ENCODE results near the gene PJVK. TPM values are rescaled to one million over a fixed set of nuclear protein-coding genes. Genes with fewer than 3 reads are reported as not detected.
A peak's percentile ranks its signal among the peaks of the same experiment; 100 is the strongest.

Gene PJVK
- total and polyA plus RNA-seq, 2 of the 13 experiments (the other 11 are each of a cell fraction or from before 2014, with no cell fraction given): 1.2 to 2.6 TPM

GRCh38 chr2:178480227-178481181 lies 29.3 kb downstream of the PJVK start, which contains the start of gene PLEKHA3 (continued):
- TF ChIP-seq, protein P1, sequence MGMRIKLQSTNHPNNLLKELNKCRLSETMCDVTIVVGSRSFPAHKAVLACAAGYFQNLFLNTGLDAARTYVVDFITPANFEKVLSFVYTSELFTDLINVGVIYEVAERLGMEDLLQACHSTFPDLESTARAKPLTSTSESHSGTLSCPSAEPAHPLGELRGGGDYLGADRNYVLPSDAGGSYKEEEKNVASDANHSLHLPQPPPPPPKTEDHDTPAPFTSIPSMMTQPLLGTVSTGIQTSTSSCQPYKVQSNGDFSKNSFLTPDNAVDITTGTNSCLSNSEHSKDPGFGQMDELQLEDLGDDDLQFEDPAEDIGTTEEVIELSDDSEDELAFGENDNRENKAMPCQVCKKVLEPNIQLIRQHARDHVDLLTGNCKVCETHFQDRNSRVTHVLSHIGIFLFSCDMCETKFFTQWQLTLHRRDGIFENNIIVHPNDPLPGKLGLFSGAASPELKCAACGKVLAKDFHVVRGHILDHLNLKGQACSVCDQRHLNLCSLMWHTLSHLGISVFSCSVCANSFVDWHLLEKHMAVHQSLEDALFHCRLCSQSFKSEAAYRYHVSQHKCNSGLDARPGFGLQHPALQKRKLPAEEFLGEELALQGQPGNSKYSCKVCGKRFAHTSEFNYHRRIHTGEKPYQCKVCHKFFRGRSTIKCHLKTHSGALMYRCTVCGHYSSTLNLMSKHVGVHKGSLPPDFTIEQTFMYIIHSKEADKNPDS (CRISPR knock-in tag; IDR thresholded peaks at IDR 0.05): no peak
- no peak for TF ChIP-seq NFE2L2 (IDR thresholded peaks at IDR 0.05; ENCODE audit: low read length)
- no peak for TF ChIP-seq KDM6A (CRISPR knock-in tag; IDR thresholded peaks at IDR 0.05; ENCODE audit: low read depth)
- TF ChIP-seq ZNF350 (CRISPR knock-in tag; IDR thresholded peaks at IDR 0.05; ENCODE audit: borderline replicate concordance, low read depth): 0 out of 2 replicates have a peak, but pooled peaks have one; percentile 29
- peak; percentile 30; the same call in 1 of the 2 replicates for TF ChIP-seq ZNF724P (CRISPR knock-in tag; IDR thresholded peaks at IDR 0.05; ENCODE audit: borderline replicate concordance)
- TF ChIP-seq SRSF9 (IDR thresholded peaks at IDR 0.05; ENCODE audit: borderline replicate concordance, insufficient read depth, low read depth, low read length, poor library complexity, severe bottlenecking): no peak
- no peak for TF ChIP-seq ZNF33B (CRISPR knock-in tag; IDR thresholded peaks at IDR 0.05)
- TF ChIP-seq ZNF530 (CRISPR knock-in tag; IDR thresholded peaks at IDR 0.05; ENCODE audit: low read depth): no peak
- TF ChIP-seq, protein P2, sequence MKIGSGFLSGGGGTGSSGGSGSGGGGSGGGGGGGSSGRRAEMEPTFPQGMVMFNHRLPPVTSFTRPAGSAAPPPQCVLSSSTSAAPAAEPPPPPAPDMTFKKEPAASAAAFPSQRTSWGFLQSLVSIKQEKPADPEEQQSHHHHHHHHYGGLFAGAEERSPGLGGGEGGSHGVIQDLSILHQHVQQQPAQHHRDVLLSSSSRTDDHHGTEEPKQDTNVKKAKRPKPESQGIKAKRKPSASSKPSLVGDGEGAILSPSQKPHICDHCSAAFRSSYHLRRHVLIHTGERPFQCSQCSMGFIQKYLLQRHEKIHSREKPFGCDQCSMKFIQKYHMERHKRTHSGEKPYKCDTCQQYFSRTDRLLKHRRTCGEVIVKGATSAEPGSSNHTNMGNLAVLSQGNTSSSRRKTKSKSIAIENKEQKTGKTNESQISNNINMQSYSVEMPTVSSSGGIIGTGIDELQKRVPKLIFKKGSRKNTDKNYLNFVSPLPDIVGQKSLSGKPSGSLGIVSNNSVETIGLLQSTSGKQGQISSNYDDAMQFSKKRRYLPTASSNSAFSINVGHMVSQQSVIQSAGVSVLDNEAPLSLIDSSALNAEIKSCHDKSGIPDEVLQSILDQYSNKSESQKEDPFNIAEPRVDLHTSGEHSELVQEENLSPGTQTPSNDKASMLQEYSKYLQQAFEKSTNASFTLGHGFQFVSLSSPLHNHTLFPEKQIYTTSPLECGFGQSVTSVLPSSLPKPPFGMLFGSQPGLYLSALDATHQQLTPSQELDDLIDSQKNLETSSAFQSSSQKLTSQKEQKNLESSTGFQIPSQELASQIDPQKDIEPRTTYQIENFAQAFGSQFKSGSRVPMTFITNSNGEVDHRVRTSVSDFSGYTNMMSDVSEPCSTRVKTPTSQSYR (CRISPR knock-in tag; IDR thresholded peaks at IDR 0.05; ENCODE audit: borderline replicate concordance): no peak; the same call in 1 of the 2 replicates
- no peak for TF ChIP-seq ZSCAN30 (CRISPR knock-in tag; IDR thresholded peaks at IDR 0.05)
- no peak for TF ChIP-seq SOX13 (IDR thresholded peaks at IDR 0.05)
- TF ChIP-seq SOX13 (CRISPR knock-in tag; conservative IDR thresholded peaks at IDR 0.05 in 1 of 2, IDR thresholded peaks at IDR 0.05 in 1 of 2): peak; percentile 51 to 62; a peak in 1 of 4 replicates
- no peak for TF ChIP-seq ZNF136 (CRISPR knock-in tag; IDR thresholded peaks at IDR 0.05; ENCODE audit: low read depth)
- TF ChIP-seq SP2 (CRISPR knock-in tag; IDR thresholded peaks at IDR 0.05): no peak
- peak; percentile 55 for TF ChIP-seq MYC (CRISPR knock-in tag; IDR thresholded peaks at IDR 0.05; ENCODE audit: borderline replicate concordance)
- TF ChIP-seq REL (CRISPR knock-in tag; conservative IDR thresholded peaks at IDR 0.05): no peak
- 0 out of 2 replicates have a peak, but pooled peaks have one; percentile 30 for TF ChIP-seq MTA1 (CRISPR knock-in tag; IDR thresholded peaks at IDR 0.05; ENCODE audit: borderline replicate concordance)
- TF ChIP-seq RELA (CRISPR knock-in tag; IDR thresholded peaks at IDR 0.05): no peak
- peak; percentile 75; the same call in 1 of the 2 replicates for TF ChIP-seq ISL2 (CRISPR knock-in tag; IDR thresholded peaks at IDR 0.05)
- TF ChIP-seq, protein P3, sequence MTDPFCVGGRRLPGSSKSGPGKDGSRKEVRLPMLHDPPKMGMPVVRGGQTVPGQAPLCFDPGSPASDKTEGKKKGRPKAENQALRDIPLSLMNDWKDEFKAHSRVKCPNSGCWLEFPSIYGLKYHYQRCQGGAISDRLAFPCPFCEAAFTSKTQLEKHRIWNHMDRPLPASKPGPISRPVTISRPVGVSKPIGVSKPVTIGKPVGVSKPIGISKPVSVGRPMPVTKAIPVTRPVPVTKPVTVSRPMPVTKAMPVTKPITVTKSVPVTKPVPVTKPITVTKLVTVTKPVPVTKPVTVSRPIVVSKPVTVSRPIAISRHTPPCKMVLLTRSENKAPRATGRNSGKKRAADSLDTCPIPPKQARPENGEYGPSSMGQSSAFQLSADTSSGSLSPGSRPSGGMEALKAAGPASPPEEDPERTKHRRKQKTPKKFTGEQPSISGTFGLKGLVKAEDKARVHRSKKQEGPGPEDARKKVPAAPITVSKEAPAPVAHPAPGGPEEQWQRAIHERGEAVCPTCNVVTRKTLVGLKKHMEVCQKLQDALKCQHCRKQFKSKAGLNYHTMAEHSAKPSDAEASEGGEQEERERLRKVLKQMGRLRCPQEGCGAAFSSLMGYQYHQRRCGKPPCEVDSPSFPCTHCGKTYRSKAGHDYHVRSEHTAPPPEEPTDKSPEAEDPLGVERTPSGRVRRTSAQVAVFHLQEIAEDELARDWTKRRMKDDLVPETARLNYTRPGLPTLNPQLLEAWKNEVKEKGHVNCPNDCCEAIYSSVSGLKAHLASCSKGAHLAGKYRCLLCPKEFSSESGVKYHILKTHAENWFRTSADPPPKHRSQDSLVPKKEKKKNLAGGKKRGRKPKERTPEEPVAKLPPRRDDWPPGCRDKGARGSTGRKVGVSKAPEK (CRISPR knock-in tag; IDR thresholded peaks at IDR 0.05; ENCODE audit: borderline replicate concordance): no peak
- no peak for TF ChIP-seq JDP2 (CRISPR knock-in tag; IDR thresholded peaks at IDR 0.05; ENCODE audit: borderline replicate concordance)
